Stimulated activated naive CD4-positive, alpha-beta T cell (primary cell): ENCODE data around the gene MED27.

Experiments
- DNase-seq, 6 experiments: peaks; one replicate each; lab custom pipeline; 2025; lab: John Stamatoyannopoulos, UW

The MED27 gene

GRCh38 chr9:131876486-131876885, 203.2 kb downstream of the MED27 start:
- no peak for DNase-seq

DNA sequence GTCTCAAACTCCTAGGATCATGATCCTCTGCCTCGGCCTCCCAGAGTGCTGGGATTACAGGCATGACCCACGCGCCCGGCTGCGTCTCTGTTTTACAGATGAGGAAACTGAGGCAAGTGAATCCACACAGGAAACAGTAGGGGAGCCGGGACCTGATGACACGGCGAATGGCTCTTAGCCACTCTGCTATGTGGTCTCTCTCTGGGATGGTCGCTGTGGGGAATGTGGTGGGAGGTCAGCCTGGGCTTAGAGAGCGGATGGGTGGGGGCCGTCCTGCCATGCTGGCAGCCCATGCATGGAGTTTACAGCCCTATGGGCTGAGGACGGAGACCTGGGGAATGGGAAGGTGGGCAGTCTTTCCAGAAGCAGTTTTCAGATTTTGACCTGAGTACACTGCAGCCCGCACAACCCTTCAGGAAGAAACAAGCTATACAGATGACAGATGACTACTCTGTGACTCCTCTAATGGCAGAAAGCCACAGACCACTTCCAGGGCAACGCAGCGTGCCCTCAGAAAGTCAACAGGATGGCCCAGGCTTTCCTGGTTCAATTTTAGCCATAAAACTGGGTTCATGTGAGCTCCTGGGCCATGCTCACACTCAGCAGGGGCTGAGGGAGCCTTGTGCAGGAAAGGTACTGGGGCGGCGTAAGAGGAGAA, 203.7 kb downstream of the MED27 start:
- DNase-seq, result no peak

GRCh38 chr9:131874916-131875670, 204.6 kb downstream of the MED27 start:
- no peak for DNase-seq

DNA sequence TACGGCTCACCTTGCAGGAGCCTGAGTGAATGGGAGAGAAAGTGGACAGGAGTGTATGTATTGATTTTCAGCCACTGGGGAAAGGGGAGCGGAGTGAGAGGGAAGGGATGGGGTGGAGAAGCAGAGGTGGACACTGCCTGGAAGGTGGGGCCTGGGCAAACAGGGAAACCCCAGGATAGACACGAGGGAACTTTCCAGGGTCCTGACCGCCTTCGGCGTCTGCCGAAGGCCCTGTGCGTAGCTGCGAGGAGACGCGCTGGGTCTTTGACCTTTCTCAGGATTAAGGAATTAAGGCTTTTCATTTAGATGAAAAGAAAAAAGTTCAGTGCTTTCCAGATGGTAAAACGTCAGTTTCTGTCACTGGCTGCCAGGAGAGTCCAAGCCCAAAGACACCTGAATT, 205.2 kb downstream of the MED27 start:
- DNase-seq, result no peak

DNA sequence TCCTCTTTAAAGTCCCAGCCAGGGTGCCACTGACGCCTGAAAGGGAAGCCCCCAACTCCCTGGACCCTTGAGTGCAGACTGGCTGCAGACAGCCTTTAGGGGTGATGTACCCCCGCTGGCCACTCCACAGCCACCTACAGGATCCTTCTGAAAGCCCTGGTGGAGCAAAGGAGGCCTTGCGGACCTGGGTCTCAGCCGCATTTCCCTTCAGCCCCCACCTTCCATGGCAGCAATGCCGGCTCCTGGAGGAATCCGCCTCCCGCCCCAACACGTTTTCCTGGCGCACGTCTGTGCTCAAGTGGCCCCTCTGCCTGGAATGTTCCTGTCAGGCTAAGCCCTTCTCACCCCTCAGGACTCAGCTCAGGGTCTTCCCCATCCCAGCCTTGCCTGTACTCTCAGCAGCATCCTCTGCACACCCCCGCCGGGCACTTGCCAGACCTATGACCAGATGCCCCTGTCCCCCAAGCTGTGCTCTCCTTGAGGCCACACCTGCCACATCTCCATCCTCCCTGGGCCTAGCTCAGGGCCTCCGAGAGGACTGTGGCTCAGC, 205.7 kb downstream of the MED27 start:
- no peak for DNase-seq

- DNase-seq, result no peak
Measured at GRCh38 chr9:131873335-131873734, 206.3 kb downstream of the MED27 start.

DNA sequence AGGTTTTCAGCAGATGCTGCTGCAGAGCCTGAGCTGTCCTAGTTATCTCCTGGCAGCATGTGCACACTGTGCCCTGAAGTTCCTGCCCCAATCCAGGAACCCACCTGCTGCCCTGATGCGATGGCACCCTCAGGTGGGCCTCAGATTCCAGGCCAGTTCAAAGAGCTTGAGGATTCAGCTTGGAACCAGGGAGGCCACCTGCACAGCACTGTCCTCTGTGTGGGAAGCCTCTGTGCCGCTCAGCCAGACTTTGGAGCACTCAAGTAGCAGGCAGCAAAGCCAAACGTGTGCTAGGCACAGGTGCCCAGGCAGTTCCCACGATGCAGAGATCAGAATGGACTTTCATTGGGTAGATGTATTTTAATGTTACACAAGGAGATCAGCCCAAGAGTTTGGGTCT, 207.0 kb downstream of the MED27 start:
- DNase-seq, result no peak

DNA sequence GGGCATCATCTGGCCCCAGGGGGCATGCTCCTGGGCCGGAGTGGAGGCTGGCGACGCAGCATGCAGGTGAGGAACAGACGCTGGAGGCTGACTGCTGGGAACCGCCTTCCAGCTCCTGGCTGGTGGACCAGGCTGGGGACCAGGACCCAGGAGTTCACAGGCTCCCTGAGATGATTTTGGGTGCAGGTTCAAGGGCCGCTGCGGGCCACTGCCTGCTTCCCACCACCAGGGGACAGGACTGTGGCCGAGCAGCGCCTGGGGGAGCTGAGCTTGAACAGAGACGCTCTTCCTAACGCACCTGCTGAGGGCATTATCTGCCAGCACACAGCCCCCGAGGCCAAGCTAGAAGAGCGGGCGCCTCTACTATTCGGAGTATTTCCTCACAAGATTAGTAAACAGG, 207.7 kb downstream of the MED27 start:
- no peak for DNase-seq

DNA sequence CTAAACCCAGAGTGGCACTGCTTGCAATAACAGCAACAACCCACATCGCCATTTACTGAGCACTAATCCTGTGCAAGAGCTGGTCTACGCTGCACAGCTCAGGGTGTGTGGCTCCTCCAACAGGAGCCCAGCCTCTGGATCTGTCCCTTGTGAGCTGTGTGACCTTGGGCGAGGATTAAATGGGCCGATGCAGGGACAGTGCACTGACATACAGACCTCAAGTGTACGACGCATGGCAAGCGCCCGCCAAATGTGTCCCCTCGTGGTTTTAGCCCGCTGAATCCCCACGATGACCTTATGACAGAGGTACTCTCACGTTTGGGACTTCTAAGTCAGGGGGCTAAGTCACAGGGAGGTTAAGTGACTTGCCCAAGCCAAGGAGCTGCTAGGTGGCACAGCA, 209.5 kb downstream of the MED27 start:
- DNase-seq, result no peak

GRCh38 chr9:131869348-131869747, 210.3 kb downstream of the MED27 start:
- DNase-seq, result no peak

GRCh38 chr9:131868766-131869165, 210.9 kb downstream of the MED27 start:
- DNase-seq, result no peak

DNA sequence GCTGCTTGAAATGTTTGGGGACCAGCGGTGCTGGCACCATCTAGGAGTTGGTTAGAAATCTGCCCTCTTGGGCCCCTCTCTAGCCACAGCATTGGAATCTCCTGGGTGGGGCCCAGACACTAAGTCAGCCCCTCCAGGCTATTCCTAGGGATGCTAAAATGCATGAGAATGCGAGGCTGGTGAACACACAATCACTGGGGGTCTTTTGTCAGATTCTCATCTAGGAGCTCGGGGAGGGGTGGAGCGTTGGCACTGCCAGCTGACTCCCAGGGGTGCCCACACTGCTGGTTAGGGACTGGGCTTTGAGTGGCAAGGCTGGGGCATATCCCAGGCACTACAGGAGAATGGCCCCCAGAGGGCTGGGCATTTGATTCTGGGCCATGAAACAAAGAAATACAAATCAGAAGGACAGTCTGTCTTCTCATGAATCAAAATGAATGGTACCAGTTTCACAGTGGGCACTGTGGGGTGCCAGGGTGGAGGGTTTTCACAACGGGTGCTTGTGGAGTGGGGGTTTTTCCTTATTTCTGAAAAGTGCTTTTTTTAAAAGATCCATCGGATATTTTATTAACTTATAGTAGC, 212.0 kb downstream of the MED27 start:
- DNase-seq, result no peak

DNA sequence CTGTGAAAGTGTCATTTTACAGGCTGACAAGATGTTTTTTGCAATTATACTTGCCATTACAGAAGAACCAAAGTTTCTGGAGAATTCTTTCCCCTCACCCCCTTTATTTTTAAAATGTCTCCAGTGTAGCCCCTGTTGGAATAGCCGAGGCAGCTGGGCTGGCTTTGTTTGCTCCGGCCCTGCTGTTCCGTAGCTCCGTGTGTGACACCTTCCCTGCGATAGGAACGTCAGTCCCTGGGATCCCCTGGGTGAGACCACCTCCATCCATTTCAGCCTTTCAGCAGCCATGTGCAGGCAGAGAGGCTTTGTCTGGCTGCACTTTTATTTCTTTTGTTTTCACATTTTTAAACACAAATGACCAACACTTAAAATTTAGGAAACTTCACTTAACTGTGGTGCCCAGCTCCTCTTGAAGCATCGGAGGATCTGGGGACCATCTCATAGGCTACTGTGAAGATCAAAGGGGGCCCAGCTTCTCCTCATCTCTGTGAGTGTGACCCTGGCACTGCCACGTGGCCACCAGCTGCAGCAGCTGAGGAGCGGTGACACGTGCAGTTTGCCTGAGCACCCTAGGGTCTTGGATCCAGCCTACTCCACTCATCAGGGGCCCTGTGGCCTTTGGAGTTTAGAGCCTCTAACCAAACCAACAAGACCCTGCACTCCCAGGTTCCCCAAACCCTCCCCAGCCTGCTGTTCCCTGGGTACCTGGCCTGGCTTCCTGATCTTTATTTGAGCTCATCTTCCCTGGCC, 214.0 kb downstream of the MED27 start:
- no peak for DNase-seq

GRCh38 chr9:131864531-131864930, 215.1 kb downstream of the MED27 start:
- no peak for DNase-seq

- no peak for DNase-seq
Measured at GRCh38 chr9:131863306-131863896, 216.3 kb downstream of the MED27 start.

DNA sequence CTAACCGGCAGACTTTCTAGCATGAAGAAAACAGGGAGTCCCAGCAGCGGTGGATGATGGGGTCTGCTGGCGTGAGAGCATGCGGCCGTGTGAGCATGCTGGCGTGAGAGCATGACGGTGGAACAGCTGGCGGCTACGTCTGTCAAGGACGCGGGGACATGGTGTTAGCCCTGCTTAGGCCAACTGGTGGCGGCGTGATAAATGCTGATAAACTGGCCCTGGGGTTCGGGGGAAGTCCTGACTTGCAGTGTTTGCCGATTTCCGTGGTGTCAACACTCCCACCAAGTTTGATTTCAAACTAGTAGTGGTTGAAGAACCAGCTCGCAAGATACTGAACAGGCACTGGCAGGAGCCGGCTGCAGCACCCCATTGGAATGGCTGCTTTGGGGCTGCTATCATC, 217.4 kb downstream of the MED27 start:
- no peak for DNase-seq

DNA sequence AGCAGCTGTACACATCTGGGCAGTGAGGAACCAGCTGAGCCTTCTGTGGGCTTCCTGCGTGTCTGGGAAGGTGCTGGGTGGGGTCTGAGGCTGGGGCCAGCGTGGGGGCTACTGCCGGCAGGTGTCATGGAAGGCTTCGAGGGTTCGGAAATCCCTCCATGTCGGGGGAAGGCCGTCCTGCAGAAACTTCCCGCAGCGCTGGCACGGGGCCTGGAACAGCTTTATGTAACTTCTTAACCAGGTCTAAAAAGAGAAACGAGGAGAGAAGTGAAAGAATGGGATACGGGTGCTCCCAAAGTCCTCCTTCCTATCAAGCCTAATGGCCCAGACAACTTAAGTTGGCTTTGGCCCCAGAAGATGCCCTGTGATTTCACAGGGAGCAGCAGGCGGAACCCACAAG, 219.2 kb downstream of the MED27 start:
- DNase-seq, result no peak

- DNase-seq, result no peak
Measured at GRCh38 chr9:131858147-131858546, 221.5 kb downstream of the MED27 start.

DNA sequence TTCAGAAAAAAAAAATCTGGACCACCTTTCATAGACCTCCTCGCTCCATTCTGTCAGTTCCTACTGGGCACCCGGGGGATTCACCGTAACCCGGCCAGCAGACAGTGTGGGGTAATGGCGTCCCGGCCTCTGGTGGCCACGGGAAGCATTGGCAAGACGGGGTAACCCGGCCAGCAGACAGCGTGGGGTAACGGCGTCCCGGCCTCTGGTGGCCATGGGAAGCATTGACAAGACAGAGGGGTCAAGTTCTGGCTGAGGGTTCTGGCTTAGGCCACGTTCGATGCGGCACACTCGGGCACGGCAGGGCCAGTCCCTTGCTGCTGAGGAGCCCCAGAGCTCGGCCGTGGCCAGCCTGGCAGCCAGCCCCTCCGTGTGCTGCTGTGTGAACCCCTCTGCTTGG, 223.6 kb downstream of the MED27 start:
- DNase-seq, result no peak

DNA sequence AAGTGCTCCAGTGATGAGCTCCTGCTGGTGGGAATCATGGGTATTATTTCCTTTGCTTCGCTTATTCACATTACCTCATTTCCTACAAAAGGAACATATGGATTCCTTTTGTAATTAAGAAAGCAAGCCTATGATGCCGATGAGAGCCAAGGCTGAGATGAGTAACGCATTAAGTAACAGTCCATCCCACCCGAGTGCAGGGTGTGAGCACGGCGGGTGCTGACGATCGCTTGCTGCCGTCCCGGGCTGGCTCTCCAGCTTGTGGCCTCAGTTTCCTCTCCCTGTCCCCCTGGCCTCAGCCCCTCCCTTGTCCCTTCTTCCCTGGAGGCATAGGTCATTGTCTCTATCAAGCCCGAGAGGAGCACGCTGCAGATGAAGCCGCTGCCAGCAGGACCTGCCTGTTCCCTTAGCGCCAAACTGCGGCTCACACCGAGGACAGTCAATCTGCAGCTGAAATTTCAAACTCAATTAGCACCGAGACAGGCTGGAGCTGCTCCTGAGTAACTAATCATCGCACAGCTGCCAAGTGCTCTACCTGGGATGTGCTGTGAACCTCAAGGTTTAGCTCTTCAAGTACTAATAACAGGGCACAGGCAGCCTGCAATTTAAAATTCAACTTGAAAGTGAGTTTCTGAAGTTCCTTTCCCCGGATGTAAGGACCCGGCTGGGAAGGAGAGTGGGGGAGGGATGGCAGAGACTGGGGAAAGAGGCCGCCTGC, 224.6 kb downstream of the MED27 start:
- no peak for DNase-seq

DNA sequence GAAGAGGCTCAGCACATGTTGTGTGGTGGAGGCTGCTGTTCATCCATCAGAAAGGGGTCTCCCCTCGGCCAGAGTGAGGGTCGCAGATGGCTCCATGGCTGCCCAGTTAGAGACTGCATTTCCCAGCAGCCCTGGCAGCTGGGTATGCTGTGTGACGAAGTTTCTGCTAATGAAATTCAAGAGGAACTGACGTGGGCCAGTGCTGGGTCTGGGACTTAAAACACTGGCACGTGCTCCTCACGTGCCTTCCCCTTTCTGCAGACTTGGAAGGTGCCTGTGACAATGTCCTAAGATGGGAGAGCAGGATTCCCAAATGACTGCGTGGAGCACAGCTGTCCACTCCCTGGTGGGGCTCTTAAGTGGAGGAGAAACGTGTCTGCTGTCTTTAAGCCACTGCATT, 225.3 kb downstream of the MED27 start:
- no peak for DNase-seq
